ENCODE results near the gene SMIM1. TPM values are rescaled to one million over a fixed set of nuclear protein-coding genes. Genes with fewer than 3 reads are reported as not detected.

The SMIM1 gene
- total RNA-seq, 1 experiment from 2014 or later, result 5.5 TPM

DNA sequence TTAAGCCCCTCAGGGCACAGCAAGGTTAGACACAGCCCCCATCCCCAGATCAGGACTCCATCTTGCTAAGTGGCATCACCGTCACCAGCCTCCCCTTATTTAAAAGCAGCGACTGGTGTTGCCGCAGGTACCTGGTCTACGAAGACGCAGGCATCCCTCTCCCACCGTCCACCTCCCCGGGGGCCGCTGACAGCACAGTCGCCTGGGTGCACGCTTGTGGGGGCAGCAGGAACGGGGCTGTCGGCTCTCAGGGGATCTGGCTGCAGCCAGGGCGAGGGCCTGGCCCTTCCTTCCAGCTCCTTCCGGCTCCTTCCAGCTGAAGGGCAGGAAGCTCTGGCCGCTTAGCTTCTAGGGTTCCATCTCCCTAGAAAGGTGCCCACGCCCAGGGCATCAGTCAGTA is 37.9 kb upstream of the SMIM1 start:
- Histone ChIP-seq H3K79me2 (ENCODE audit: insufficient read depth, low read length) (no peaks in the 10 kb centered on the region), H3K4me2 (ENCODE audit: low read length) (no peak overlapping the region), H2AFZ (ENCODE audit: low read depth, low read length, poor library complexity, severe bottlenecking) (no peak overlapping the region), H3K27ac (ENCODE audit: low read depth, low read length) (no peak overlapping the region), H3K4me3 (replicated peaks in 1 of 2; ENCODE audit: low read depth in 1 of 2, low read length in 2 of 2) (no peak overlapping the region), H3K36me3 (ENCODE audit: control insufficient read depth in 1 of 2, insufficient read depth in 2 of 2, low read length in 2 of 2) (no peaks in the 10 kb centered on the region), H3K4me1 (ENCODE audit: control insufficient read depth in 1 of 2, insufficient read depth in 2 of 2, low read length in 2 of 2) (no peaks in the 10 kb centered on the region), H3K9me2 (ENCODE audit: insufficient read depth) (no peaks in the 10 kb centered on the region), H3K9ac (ENCODE audit: low read length) (no peak overlapping the region), H3K9me3 (ENCODE audit: control insufficient read depth in 1 of 2, insufficient read depth in 1 of 2, low read depth in 1 of 2, low read length in 2 of 2) (no peaks in the 10 kb centered on the region), H4K20me1 (ENCODE audit: insufficient read depth) (no peaks in the 10 kb centered on the region), H3K27me3 (ENCODE audit: insufficient read depth, low read length) (no peaks in the 10 kb centered on the region)
- CTCF ChIA-PET, result interaction anchor here (1.8 kb wide), 1 partner anchor 10 kb away, joined by 5 read pairs; no protein-coding TSS in a partner anchor
- BruUV-seq (replicated peaks), result no TSS peak
- no peak for TF ChIP-seq RAD21 (IDR thresholded peaks at IDR 0.05; ENCODE audit: low read depth)
- TF ChIP-seq SP1 (IDR thresholded peaks at IDR 0.05; ENCODE audit: low read depth), result no peak
- intact Hi-C loops (cut with micrococcal nuclease), result no loop called here
- POLR2A ChIA-PET, result no interaction called here
- DNase-seq (ENCODE audit: low read depth, low spot score) (no peak), ATAC-seq (no peak)
- RAD21 ChIA-PET (ENCODE audit: low non-redundant PET in 1 of 2, low total read pairs in 2 of 2, uncharacterized antibody in 2 of 2, unreplicated experiment in 2 of 2), result no interaction called here

DNA sequence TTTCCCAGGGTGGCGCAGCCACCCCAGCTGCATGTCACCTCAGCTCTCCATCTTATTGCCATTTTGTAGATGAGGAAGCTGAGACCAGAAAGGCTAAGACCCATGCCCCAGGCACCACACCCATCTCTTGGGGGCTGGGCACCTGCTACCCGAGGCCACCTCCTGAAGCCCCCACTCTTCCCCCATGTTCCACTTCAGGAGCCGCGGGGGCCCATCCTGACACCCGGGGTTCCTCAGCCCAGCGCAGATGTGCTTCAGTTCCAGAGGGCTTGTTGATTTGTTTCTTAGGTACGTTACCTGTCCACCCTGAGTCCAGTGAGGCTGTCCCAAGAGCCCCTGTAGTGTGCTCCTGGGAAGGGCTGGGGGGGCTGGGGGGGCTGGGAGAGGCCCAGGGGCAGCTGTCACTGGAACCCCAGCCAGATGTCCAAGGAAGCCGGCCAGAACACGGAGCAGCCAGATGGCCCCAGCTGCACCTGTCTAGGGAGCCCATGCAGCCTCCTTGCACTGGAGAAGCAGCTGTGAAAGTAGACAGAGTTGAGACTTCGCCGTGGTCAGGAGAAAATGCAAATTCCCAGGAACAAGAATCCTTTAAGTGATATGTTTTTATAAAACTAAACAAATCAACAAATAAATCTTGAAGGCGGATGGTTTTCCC is 37.4 kb upstream of the SMIM1 start:
- H3K36me3 ChIP-seq (ENCODE audit: control insufficient read depth in 1 of 2, insufficient read depth in 2 of 2, low read length in 2 of 2), result no peaks in the 10 kb centered on the region
- ChIA-PET RAD21 (ENCODE audit: low non-redundant PET in 1 of 2, low total read pairs in 2 of 2, uncharacterized antibody in 2 of 2, unreplicated experiment in 2 of 2) (no interaction called here), CTCF (interaction anchor here (1.8 kb wide), 1 partner anchor 11 kb away, joined by 5 read pairs; no protein-coding TSS in a partner anchor), POLR2A (no interaction called here)
- no peak overlapping the region for H3K27ac ChIP-seq (ENCODE audit: low read depth, low read length)
- H3K27me3 ChIP-seq (ENCODE audit: insufficient read depth, low read length), result no peaks in the 10 kb centered on the region
- H2AFZ ChIP-seq (ENCODE audit: low read depth, low read length, poor library complexity, severe bottlenecking), result no peak overlapping the region
- no peaks in the 10 kb centered on the region for H3K4me1 ChIP-seq (ENCODE audit: control insufficient read depth in 1 of 2, insufficient read depth in 2 of 2, low read length in 2 of 2)
- H4K20me1 ChIP-seq (ENCODE audit: insufficient read depth), result no peaks in the 10 kb centered on the region
- no peaks in the 10 kb centered on the region for H3K79me2 ChIP-seq (ENCODE audit: insufficient read depth, low read length)
- no peaks in the 10 kb centered on the region for H3K9me3 ChIP-seq (ENCODE audit: control insufficient read depth in 1 of 2, insufficient read depth in 1 of 2, low read depth in 1 of 2, low read length in 2 of 2)
- H3K9me2 ChIP-seq (ENCODE audit: insufficient read depth), result no peaks in the 10 kb centered on the region
- DNase-seq (ENCODE audit: low read depth, low spot score), result no peak
- H3K9ac ChIP-seq (ENCODE audit: low read length), result no peak overlapping the region
- no peak overlapping the region for H3K4me2 ChIP-seq (ENCODE audit: low read length)
- H3K4me3 ChIP-seq (replicated peaks in 1 of 2; ENCODE audit: low read depth in 1 of 2, low read length in 2 of 2), result no peak overlapping the region
- BruUV-seq (replicated peaks), result no TSS peak
- ATAC-seq, result no peak
- intact Hi-C loops (cut with micrococcal nuclease), result no loop called here
- no peak for TF ChIP-seq SRF (IDR thresholded peaks at IDR 0.05; ENCODE audit: low read depth)
- TF ChIP-seq, protein P1, sequence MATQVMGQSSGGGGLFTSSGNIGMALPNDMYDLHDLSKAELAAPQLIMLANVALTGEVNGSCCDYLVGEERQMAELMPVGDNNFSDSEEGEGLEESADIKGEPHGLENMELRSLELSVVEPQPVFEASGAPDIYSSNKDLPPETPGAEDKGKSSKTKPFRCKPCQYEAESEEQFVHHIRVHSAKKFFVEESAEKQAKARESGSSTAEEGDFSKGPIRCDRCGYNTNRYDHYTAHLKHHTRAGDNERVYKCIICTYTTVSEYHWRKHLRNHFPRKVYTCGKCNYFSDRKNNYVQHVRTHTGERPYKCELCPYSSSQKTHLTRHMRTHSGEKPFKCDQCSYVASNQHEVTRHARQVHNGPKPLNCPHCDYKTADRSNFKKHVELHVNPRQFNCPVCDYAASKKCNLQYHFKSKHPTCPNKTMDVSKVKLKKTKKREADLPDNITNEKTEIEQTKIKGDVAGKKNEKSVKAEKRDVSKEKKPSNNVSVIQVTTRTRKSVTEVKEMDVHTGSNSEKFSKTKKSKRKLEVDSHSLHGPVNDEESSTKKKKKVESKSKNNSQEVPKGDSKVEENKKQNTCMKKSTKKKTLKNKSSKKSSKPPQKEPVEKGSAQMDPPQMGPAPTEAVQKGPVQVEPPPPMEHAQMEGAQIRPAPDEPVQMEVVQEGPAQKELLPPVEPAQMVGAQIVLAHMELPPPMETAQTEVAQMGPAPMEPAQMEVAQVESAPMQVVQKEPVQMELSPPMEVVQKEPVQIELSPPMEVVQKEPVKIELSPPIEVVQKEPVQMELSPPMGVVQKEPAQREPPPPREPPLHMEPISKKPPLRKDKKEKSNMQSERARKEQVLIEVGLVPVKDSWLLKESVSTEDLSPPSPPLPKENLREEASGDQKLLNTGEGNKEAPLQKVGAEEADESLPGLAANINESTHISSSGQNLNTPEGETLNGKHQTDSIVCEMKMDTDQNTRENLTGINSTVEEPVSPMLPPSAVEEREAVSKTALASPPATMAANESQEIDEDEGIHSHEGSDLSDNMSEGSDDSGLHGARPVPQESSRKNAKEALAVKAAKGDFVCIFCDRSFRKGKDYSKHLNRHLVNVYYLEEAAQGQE (IDR thresholded peaks at IDR 0.05; ENCODE audit: low read depth), result no peak
- TF ChIP-seq RAD21 (IDR thresholded peaks at IDR 0.05; ENCODE audit: low read depth), result no peak
- no peak for TF ChIP-seq ZNF274 (IDR thresholded peaks at IDR 0.05; ENCODE audit: low read depth, low read length)
- TF ChIP-seq EZH2 (IDR thresholded peaks at IDR 0.05), result no peak
- TF ChIP-seq, protein P2, sequence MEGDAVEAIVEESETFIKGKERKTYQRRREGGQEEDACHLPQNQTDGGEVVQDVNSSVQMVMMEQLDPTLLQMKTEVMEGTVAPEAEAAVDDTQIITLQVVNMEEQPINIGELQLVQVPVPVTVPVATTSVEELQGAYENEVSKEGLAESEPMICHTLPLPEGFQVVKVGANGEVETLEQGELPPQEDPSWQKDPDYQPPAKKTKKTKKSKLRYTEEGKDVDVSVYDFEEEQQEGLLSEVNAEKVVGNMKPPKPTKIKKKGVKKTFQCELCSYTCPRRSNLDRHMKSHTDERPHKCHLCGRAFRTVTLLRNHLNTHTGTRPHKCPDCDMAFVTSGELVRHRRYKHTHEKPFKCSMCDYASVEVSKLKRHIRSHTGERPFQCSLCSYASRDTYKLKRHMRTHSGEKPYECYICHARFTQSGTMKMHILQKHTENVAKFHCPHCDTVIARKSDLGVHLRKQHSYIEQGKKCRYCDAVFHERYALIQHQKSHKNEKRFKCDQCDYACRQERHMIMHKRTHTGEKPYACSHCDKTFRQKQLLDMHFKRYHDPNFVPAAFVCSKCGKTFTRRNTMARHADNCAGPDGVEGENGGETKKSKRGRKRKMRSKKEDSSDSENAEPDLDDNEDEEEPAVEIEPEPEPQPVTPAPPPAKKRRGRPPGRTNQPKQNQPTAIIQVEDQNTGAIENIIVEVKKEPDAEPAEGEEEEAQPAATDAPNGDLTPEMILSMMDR (IDR thresholded peaks at IDR 0.05 in 2 of 3, conservative IDR thresholded peaks at IDR 0.05 in 1 of 3; ENCODE audit: borderline replicate concordance in 1 of 3, insufficient read depth in 1 of 3, low read depth in 2 of 3, low read length in 2 of 3), result no peak
- TF ChIP-seq SP1 (IDR thresholded peaks at IDR 0.05; ENCODE audit: low read depth), result no peak
- TF ChIP-seq SIN3A (IDR thresholded peaks at IDR 0.05; ENCODE audit: low read depth), result no peak
- no peak for TF ChIP-seq CEBPB (IDR thresholded peaks at IDR 0.05; ENCODE audit: low read depth)
- TF ChIP-seq, protein P3, sequence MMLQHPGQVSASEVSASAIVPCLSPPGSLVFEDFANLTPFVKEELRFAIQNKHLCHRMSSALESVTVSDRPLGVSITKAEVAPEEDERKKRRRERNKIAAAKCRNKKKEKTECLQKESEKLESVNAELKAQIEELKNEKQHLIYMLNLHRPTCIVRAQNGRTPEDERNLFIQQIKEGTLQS (IDR thresholded peaks at IDR 0.05), result no peak
- no peak for TF ChIP-seq FOSL1 (IDR thresholded peaks at IDR 0.05; ENCODE audit: low read depth)
- no peak for TF ChIP-seq ELF1 (IDR thresholded peaks at IDR 0.05; ENCODE audit: borderline replicate concordance, low read depth)
- TF ChIP-seq EZH2phosphoT487 (IDR thresholded peaks at IDR 0.05; ENCODE audit: borderline replicate concordance), result no peak
- no peak for TF ChIP-seq POLR2A (IDR thresholded peaks at IDR 0.05; ENCODE audit: borderline replicate concordance, extremely low read depth, insufficient read depth, insufficient read length)
